NCI-H2196 (cell line): ENCODE data around the gene PAF1.

Experiments used
- DNase-seq: peaks from one replicate; lab custom pipeline; 2025; ENCODE audit not compliant: unreplicated experiment; lab: John Stamatoyannopoulos, UW

The PAF1 gene

DNA sequence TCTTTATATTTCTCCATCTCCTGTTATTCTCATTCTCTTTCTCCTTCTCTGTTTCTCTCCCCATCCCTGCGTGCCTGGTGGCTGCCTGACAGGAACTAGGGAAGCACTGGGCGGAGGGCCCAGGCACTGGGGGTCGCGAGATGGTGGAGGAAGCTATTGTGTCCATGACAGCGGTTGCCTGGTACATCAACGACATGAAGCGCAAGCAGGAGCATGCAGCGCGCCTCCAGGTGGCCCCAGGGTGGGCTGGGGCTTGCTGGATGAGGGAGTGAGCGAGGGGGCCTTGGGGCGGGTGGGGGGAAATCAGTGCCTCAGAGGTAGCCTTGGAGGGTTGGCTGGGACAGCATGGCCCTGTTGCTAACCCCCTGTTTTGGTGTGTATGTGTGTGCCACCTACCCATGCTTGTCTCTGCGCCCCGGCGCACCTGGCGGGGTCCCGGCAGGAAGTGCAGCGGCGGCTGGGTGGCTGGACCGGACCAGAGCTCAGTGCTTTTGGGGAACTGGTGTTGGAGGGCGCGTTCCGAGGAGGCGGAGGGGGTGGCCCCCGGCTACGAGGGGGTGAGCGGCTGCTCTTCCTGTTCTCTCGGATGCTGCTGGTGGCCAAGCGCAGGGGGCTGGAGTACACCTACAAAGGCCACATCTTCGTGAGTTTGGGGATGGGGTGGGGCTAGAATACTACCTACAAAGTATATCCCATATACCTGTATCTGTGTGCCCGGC is 26.7 kb upstream of the PAF1 start:
- no peak for DNase-seq

DNA sequence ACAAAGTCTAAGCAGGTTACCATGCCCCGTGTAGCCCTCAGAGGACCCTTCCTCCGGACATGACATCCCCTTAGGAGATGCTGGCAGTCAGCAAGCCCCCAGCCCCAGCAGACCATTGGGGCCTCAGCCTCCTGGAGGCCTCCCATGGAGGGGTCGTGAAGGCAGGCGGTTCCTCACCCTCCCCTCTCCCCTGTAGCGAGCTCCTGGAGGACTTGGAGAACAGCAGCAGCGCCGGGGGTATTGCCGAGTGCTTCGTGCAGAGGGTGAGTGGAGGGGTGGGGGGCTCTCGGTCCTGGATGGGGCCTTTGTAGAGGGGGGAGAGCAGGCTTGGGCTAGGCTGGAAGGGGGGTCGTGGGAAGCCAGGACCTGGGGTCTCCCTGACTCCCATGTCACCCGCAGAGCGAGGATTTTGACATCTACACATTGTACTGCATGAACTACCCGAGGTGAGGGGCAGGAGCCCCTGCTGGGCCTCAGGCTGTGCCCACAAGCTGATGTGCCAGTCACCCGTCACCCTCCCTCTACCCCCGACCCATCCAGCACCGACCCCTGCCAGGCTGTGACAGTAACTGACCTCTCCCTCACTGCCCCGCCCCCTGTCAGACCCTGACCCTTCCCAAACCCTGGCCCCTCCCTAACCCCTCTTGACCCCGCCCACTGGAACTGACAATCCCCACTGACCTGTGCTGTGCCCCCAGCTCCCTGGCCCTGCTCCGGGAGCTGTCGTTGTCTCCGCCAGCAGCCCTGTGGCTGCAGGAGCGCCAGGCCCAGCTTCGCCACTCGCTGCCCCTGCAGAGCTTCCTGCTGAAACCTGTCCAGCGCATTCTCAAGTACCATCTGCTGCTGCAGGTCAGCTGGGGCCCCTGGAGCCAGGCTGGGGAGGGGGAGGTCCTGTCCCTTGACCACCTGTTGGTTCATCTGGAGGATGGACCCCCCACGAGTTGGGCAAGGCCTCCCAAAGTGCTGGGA is 25.5 kb upstream of the PAF1 start:
- no peak for DNase-seq

DNA sequence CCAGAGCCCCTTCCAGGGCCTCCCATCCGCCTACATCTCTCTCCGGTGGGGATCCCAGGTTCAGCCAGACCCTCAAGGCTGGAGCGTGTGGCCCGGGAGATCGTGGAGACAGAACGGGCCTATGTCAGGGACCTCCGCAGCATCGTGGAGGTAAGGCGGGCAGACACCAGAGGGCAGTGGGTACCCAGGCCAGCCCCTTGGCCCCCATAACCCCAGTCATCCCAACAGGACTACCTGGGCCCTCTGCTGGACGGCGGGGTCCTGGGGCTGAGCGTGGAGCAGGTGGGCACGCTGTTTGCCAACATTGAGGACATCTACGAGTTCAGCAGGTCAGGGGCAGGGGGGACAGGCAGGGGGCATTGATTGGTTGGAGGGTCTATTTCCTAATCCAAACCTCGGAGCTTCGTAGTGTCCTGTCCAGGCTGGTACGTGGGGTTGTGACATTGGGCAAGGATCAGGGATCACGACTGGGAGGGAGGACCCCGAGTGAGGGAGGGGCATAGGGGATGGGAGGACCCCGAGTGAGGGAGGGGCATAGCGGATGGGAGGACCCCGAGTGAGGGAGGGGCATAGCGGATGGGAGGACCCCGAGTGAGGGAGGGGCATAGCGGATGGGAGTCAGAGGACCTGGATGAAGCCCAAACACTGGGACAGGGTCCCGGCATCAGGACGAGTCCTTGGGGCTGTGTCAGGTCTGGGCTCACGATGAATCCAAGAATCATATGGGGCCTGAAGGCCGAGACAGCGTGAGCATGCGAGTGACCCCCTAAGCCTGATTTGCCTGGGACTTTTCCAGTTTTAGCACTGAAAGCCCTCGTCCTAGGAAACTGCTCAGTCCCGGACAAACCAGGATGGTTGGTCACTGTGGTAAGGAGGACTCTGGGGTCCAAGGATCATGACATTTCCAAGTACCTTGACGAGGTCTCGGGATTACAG is 24.5 kb upstream of the PAF1 start:
- DNase-seq: no peak

DNA sequence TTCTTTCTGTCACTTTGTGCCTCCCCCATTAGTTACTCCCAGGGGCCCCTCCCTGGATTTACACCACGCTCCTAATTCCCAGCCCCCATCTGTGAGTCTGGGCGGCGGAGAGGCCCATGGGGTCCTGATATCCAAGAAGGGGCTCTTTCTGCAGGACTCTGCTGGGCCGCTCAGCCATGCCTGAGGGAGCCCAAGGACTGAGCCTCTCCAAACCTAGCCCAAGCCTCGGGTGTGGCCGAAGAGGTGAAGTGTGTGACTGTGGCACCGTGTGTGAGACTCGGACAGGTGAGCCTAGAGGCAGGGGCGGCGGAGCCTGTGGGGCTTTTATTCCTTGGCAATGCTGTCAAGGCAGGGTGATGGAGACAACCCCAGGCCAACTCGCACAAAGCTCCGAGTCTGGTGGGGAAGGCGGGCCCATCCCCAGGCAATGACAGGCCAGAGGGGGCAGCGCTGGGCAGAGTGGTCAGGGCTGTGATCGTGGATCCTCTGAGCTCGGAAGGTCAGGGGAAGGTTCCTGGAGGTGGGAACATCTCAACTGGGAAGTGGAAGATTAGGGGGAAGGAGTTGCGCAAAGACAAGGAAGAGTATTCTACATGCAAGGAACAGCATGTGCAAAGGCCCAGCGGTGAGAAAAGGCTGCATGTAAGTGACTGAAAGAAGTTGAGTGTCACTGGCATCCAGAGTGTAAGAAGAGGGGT is 23.2 kb upstream of the PAF1 start:
- no peak for DNase-seq

DNA sequence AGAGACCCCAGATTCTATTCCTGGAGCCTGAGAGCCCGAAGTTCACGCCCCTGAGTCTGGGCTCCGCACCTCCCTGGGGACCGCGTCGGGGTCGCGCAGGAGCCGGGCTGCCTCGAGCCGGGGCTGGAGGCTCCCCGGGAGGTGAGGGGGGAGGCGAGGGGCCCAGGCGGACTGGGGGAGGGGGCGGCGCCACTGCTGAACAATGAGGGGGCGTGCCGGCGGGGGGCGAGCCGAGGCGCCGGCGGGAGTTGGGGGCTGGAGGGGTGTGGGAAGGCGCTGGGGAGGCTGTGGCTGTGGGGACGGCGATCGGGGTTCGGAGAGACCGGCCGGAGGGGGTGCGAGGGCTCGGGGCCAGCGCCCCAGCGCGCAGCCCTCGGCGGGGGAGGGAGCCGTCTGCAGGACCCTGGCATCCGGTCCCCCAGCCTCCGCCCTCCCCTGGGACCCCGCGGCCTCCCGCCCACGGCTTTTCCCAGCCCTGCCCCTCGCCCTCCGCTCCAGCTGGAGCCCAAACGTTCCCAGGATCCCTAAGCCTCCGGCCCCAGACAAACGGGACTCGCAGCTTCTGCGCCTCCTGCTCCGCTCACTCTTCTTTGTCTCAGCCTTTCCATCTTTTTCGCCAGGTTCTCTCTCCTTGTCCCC is 22.5 kb upstream of the PAF1 start:
- no peak for DNase-seq

DNA sequence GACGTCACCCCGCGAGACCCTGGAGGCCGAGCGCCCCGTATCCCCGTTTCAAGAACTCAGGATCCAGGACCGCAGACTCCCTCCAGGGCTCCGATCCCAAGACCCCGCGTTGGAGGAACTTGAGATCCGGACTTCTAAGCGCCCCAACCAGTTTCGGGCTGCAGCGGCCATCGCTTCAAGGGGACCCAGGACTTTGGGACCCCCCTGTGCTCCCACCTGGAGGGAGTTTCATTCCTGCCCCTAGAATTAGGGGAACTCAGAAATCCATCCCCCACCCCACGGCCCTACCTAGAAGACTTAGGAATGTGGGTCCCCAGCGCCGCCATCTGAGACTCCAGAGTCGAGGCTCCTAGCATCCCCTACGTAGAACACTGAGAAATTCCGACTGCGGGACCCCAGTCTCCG is 22.0 kb upstream of the PAF1 start:
- DNase-seq: no peak

DNA sequence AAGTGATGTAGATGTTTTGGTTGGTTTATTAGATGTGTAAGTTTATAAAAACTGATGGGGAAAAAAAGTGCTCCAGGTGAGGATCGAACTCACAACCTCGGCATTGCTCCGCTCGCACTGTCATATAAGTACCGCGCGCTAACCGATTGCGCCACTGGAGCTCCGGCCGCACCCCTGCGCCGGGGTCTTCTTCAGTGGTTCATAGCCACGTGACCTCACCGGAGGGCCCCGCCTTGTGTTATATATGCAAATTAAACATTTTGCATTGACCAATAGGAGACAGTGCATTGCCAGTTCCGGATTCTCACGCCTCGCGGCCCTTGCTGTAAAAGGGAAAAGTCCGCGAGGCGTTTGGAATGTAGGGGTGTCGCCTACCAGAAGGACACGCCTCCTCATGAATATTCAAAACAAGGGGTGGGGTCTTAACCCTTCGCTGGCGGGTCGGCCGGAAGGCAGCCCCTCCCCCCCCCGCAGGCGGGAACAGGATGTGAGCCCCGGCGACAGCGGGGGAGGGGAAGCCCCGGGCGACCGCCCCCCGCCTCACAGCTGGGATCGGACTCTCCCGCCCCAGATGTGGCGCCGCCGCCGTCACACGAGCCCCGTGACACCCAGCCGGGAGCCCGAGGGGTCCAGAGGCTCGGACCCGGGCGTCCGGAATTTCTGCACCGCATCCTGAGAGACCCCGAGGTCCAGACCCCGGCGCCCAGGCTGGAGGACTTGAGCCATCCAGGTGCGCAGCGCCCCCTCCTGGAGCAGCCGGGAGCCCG is 21.4 kb upstream of the PAF1 start, which contains the start of gene PLEKHG2:
Gene PLEKHG2 (plus strand): TSS at position 570 of the 767 bp plus-strand sequence. CDS start 1,418 bp downstream, outside the sequence.
- peak; percentile 99 for DNase-seq

DNA sequence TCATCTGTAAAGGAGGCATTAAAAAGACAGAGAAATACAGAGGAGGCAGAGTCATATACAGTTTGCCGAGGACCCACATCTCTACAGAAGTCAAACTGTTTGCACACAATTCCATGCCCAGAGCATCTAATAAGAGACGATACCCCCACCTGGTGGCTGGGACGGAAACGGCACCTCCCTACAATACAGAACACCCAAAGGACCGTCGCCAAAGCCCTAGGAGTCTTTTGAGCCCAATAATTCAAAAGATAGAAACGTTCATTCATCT is 20.9 kb upstream of the PAF1 start:
- peak; percentile 92 for DNase-seq

DNA sequence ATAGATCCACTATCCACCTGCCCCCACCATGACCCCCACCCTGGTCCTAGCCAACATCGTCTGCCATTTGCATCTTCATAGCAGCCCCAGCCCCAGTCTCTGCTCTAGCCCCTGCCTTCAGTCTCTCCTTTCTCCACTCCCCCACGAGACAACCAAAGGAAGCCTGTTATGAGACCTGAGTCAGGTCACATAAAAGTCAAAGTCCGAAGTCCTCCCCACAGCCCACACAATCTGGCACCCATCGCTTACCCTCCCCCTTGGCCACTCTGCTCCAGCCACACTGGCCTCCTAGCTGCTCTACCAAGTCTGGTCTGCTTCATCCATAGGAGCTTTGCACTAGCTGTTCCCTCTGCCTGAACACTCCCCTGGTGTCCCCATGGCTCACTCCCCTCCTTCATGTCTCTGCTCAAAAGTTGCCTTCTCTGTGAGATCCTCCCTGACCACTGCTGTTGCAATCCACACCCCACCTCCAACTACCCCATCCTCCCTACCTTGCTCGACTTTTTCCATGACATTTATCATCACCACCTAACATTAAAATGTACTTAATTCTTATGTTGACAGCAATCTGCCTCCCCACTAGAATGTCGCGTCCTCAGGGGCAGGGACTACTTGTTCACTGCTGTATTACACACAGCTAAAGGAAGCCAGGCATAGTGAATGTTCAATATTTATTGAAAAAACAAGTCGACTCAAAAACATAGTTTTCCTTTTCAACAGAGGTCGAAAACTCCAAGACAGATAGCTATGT is 20.4 kb upstream of the PAF1 start:
- DNase-seq: no peak

DNA sequence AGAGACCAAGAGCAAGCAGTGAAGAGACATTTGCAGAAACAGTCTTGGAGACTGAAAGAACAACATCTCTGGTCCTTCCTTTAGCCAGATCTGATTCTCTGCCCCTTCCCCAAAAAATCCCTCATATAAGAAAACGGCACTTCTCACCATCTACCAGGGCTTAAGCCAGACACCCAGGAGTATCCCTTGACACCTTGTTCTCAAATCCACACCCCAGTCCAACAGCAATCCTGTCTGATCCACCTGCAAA is 19.9 kb upstream of the PAF1 start:
- DNase-seq: no peak

DNA sequence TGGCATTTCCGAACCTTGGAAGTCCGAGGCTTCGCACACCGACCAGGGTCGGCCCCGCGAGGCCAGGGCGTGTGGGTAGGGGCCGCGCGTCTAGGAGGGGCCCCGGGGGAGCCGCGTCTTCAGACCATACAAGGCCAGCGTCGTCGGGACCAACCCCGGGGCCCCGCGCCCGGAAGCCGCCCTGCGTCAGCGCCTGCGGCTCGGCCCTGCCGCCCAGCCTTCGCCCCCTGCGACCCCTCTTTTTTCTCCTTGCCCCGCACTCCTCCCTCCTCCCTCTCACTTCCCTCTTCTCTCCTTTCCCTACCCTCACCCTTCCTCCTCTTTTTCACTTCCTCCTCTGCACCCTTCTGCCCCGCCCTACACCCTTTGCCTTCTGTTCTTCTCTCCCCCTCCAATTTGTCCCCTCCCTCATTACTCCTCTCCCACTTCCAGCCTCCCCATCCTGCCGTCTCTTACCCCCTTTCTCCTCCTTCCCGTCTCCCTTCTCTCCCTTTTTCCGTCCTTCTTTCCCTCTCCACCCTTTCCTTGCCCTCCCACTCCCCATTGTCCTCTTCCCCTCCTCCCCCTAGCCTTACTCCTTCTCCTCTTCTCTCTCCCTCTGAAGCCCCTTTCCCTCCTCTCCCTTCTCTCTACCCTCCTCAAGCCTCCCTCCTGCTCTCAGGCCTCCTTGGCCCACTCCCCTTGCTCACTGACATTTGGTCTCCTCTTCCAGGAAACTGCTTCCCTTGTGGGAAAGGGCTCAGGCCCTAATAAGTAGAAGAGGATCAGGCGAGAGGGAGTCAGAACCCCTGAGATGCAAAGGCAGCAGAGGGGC is 19.3 kb upstream of the PAF1 start:
- DNase-seq: peak; percentile 57

DNA sequence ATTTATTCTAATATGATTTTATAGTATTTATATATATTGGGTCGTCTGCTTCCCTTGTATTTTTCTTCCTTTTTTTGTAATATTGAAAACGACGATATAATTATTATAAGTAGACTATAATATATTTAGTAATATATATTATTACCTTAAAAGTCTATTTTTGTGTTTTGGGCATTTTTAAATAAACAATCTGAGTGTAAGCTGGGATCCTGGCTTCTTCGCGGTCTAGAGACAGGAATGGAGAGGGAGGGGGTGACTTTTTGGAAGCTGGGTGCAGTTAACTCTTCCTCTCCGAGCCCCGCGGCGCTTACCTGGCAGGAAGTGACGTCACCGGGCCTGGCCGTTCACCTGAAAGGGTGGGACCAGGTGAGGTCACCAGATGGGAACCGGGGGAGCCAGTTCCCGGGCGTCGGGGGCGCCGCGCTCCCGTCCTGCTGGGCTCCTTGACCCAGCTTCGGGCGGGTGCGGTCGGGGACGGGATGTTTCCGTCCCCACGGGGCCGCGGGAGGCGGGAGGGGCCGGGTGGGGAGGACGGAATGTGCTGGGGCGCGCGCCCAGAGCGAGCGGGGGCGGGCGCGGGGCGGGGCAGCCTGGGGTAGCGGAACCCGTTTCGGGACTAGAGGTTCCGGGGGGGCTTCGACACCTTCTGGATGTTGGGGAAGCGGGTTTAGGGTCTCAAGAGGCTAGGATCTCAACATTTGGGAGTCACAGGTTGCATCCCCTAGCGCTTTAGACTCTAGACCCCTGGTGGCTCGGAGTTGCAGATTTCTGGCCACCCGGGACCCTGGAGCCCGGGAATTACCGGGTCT is 18.5 kb upstream of the PAF1 start:
- peak; percentile 93 for DNase-seq

DNA sequence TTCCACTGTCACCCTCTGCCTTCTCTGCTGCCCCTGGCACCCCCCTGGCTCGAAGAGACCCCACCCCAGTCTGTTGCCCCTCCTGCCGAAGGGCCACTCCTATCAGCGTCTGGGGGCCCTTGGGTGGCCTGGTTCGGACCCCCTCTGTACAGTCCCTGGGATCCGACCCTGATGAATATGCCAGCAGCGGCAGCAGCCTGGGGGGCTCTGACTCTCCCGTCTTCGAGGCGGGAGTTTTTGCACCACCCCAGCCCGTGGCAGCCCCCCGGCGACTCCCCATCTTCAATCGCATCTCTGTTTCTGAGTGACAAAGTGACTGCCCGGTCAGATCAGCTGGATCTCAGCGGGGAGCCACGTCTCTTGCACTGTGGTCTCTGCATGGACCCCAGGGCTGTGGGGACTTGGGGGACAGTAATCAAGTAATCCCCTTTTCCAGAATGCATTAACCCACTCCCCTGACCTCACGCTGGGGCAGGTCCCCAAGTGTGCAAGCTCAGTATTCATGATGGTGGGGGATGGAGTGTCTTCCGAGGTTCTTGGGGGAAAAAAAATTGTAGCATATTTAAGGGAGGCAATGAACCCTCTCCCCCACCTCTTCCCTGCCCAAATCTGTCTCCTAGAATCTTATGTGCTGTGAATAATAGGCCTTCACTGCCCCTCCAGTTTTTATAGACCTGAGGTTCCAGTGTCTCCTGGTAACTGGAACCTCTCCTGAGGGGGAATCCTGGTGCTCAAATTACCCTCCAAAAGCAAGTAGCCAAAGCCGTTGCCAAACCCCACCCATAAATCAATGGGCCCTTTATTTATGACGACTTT is 17.7 kb upstream of the PAF1 start:
- DNase-seq: peak; percentile 27

DNA sequence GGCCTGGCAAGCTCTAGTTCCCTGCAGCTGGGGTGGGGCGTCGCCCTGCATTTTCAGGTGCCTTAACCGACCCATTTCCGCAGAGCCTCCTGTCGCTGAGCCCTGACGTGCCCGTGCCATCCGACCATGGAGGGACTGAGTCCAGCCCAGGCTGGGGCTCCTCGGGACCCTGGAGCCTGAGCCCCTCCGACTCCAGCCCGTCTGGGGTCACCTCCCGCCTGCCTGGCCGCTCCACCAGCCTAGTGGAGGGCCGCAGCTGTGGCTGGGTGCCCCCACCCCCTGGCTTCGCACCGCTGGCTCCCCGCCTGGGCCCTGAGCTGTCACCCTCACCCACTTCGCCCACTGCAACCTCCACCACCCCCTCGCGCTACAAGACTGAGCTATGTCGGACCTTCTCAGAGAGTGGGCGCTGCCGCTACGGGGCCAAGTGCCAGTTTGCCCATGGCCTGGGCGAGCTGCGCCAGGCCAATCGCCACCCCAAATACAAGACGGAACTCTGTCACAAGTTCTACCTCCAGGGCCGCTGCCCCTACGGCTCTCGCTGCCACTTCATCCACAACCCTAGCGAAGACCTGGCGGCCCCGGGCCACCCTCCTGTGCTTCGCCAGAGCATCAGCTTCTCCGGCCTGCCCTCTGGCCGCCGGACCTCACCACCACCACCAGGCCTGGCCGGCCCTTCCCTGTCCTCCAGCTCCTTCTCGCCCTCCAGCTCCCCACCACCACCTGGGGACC is 16.9 kb upstream of the PAF1 start:
- no peak for DNase-seq

DNA sequence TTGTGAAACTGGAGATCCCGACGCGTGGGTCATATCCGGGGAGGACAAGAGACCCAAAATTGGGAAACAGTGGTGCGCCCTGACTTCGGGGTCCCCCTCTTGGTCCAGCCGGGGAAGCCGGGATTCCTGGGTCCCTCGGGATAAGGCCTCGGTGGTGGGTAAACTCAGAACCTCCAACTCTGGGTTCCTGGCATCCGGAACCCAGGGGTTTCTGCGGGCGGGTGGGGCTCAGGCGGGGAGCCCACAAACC is 16.4 kb upstream of the PAF1 start:
- no peak for DNase-seq
